GM23338 (cell line): ENCODE results near the gene HNRNPM. TPM values are rescaled to one million over a fixed set of nuclear protein-coding genes. Genes with fewer than 3 reads are reported as not detected.

Experiments
- ATAC-seq: fragments of 200-7000 bp; cut with Tn5 transposase; 3 replicates; pipeline ENCODE4 v1.9.1; 2020
- DNase-seq: peaks from one replicate; pipeline ENCODE4 v3.0.0-alpha.2; 2015; ENCODE audit warnings: low spot score
- H2AFZ ChIP-seq: fragments of 200-600 bp; sonication (generic); 2 replicates; pipeline ENCODE4 v1.8.0; 2016; ENCODE audit warnings: antibody characterized with exemption, mild to moderate bottlenecking, moderate library complexity
- H3F3A ChIP-seq: fragments of 200-600 bp; sonication (generic); replicated peaks from 2 replicates; pipeline ENCODE4 v1.8.0; 2017; ENCODE audit warnings: antibody characterized with exemption, mixed run types, low read depth
- H3K27ac ChIP-seq: fragments of 200-600 bp; sonication (generic); 2 replicates; pipeline ENCODE4 v1.6.1; 2016; ENCODE audit warnings: low read depth
- H3K27me3 ChIP-seq: fragments of 200-600 bp; sonication (generic); 2 replicates; pipeline ENCODE4 v1.8.0; 2016; ENCODE audit warnings: mild to moderate bottlenecking, mixed run types, moderate library complexity; ENCODE audit not compliant: insufficient read depth
- H3K36me3 ChIP-seq: fragments of 200-600 bp; sonication (generic); 2 replicates; pipeline ENCODE4 v1.8.0; 2016; ENCODE audit warnings: mild to moderate bottlenecking; ENCODE audit not compliant: insufficient read depth
- H3K4me1 ChIP-seq: fragments of 200-600 bp; sonication (generic); 2 replicates; pipeline ENCODE4 v1.8.0; 2016; ENCODE audit warnings: mild to moderate bottlenecking, moderate library complexity; ENCODE audit not compliant: insufficient read depth
- H3K4me2 ChIP-seq: fragments of 200-600 bp; sonication (generic); 2 replicates; pipeline ENCODE4 v1.7.1; 2017; ENCODE audit warnings: mixed run types
- H3K4me3 ChIP-seq: fragments of 200-600 bp; sonication (generic); 2 replicates; pipeline ENCODE4 v1.6.1; 2016; ENCODE audit warnings: mixed run types
- H3K79me2 ChIP-seq: fragments of 200-600 bp; sonication (generic); replicated peaks from 2 replicates; pipeline ENCODE4 v1.8.0; 2017; ENCODE audit warnings: mild to moderate bottlenecking; ENCODE audit not compliant: insufficient read depth
- H3K9me2 ChIP-seq: fragments of 200-600 bp; sonication (generic); 2 replicates; pipeline ENCODE4 v1.8.0; 2017; ENCODE audit not compliant: insufficient read depth
- H4K20me1 ChIP-seq: fragments of 200-600 bp; sonication (generic); replicated peaks from 2 replicates; pipeline ENCODE4 v1.8.0; 2017; ENCODE audit warnings: mild to moderate bottlenecking; ENCODE audit not compliant: insufficient read depth
- H3K27ac Mint-ChIP-seq: 2 replicates; pipeline ENCODE4 v1.8.0; 2020; ENCODE audit warnings: inconsistent platforms, mild to moderate bottlenecking, moderate library complexity, mixed read lengths
- H3K27me3 Mint-ChIP-seq: 3 replicates; pipeline ENCODE4 v1.8.0; 2022; ENCODE audit warnings: low read depth, mild to moderate bottlenecking, moderate library complexity, mixed read lengths, inconsistent platforms; ENCODE audit not compliant: insufficient read depth, poor library complexity
- H3K36me3 Mint-ChIP-seq: 3 replicates; pipeline ENCODE4 v1.8.0; 2021; ENCODE audit warnings: low read depth, mild to moderate bottlenecking, inconsistent platforms, moderate library complexity, mixed read lengths
- H3K4me1 Mint-ChIP-seq: 3 replicates; pipeline ENCODE4 v1.8.0; 2020; ENCODE audit warnings: mild to moderate bottlenecking, inconsistent platforms, mixed read lengths
- H3K4me3 Mint-ChIP-seq: 3 replicates; pipeline ENCODE4 v1.8.0; 2021; ENCODE audit warnings: moderate library complexity, mild to moderate bottlenecking, inconsistent platforms, mixed read lengths
- H3K9me3 Mint-ChIP-seq: 3 replicates; pipeline ENCODE4 v1.8.0; 2020; ENCODE audit warnings: moderate library complexity, mild to moderate bottlenecking, inconsistent platforms, mixed read lengths
- CREB1 ChIP-seq: fragments of 250-450 bp; sonication (Bioruptor Pico); IDR thresholded peaks from 2 replicates; pipeline ENCODE4 v1.5.0; 2020; ENCODE audit warnings: low read depth, mild to moderate bottlenecking, moderate library complexity
- CTCF ChIP-seq, 2 experiments: fragments of 200-600 bp in 1 of 2; sonication (generic) in 1 of 2; conservative IDR thresholded peaks; 2 replicates each; pipeline versions ENCODE4 v1.5.1 to v1.6.1; 2016 to 2017; ENCODE audit warnings: antibody characterized with exemption in 2 of 2, low read depth in 2 of 2, mild to moderate bottlenecking in 2 of 2, moderate library complexity in 1 of 2
- ETS1 ChIP-seq: IDR thresholded peaks from 2 replicates; pipeline ENCODE4 v1.6.1; 2016; ENCODE audit warnings: antibody characterized with exemption
- EZH2 ChIP-seq: fragments of 200-600 bp; sonication (generic); IDR thresholded peaks from one replicate; pipeline ENCODE4 v1.8.0; 2017; ENCODE audit warnings: antibody characterized with exemption, mild to moderate bottlenecking, low read depth; ENCODE audit not compliant: unreplicated experiment
- EZH2phosphoT487 ChIP-seq: fragments of 200-600 bp; sonication (generic); IDR thresholded peaks from one replicate; pipeline ENCODE4 v1.8.1; 2018; ENCODE audit warnings: antibody characterized with exemption; ENCODE audit not compliant: unreplicated experiment
- JUNB ChIP-seq: IDR thresholded peaks from one replicate; pipeline ENCODE4 v1.6.1; 2016; ENCODE audit warnings: antibody characterized with exemption; ENCODE audit not compliant: unreplicated experiment
- NANOG ChIP-seq: IDR thresholded peaks from 2 replicates; pipeline ENCODE4 v1.6.1; 2016; ENCODE audit warnings: antibody characterized with exemption, borderline replicate concordance
- POLR2AphosphoS5 ChIP-seq: IDR thresholded peaks from 2 replicates; pipeline ENCODE4 v1.6.1; 2016; ENCODE audit warnings: antibody characterized with exemption, low read depth
- STAT1 ChIP-seq: IDR thresholded peaks from one replicate; pipeline ENCODE4 v1.6.1; 2016; ENCODE audit warnings: antibody characterized with exemption; ENCODE audit not compliant: unreplicated experiment
- ZNF114 ChIP-seq: fragments of 250-450 bp; sonication (Bioruptor Pico); IDR thresholded peaks from 2 replicates; pipeline ENCODE4 v1.5.0; 2020; ENCODE audit warnings: mild to moderate bottlenecking, moderate library complexity
- ZNF331 ChIP-seq: fragments of 250-450 bp; sonication (Bioruptor Pico); IDR thresholded peaks from 2 replicates; pipeline ENCODE4 v1.5.0; 2020; ENCODE audit warnings: low read depth, mild to moderate bottlenecking, moderate library complexity
- polyA plus RNA-seq: library from polyadenylated mRNA; unstranded; fragments of >200 nt; fragmentation: Nextera tagmentation; extraction: Ambion mirVana; gene quantifications from 2 replicates; pipeline ENCODE4 v1.2.1, GENCODE V29; 2016
- total RNA-seq: library from RNA; depleted of rRNA; stranded (reverse); fragments of >200 nt; shearing (Covaris generic); gene quantifications from 2 replicates; pipeline ENCODE4 v1.2.3, GENCODE V29; 2014

The HNRNPM gene
- total and polyA plus RNA-seq, 2 experiments from 2014 or later = 291 to 389 TPM

GRCh38 chr19:8462571-8462970 lies 17.8 kb downstream of the HNRNPM start:
- Histone ChIP-seq H2AFZ (no peak overlapping the region), H3K4me1 (peaks cover 40% of the 10 kb centered on the region), H3K27ac (peak overlapping the region; percentile 52; the same call in 1 of the 2 replicates), H3K4me2 (no peak overlapping the region), H3F3A (peaks cover 38% of the 10 kb centered on the region), H3K4me3 (no peak overlapping the region), H3K36me3 (peaks cover 46% of the 10 kb centered on the region), H3K27me3 (no peaks in the 10 kb centered on the region), H4K20me1 (peaks cover 84% of the 10 kb centered on the region), H3K79me2 (peaks cover 100% of the 10 kb centered on the region), H3K9me2 (no peaks in the 10 kb centered on the region)
- DNase-seq (no peak), ATAC-seq (no peak)
- TF ChIP-seq ZNF331 = no peak
- no peak for TF ChIP-seq STAT1
- TF ChIP-seq EZH2 = no peak
- H3K4me3 Mint-ChIP-seq = no peak overlapping the region
- H3K9me3 Mint-ChIP-seq = no peaks in the 10 kb centered on the region
- H3K27ac Mint-ChIP-seq = no peak overlapping the region
- H3K4me1 Mint-ChIP-seq = peaks cover 53% of the 10 kb centered on the region
- H3K36me3 Mint-ChIP-seq = peaks cover 81% of the 10 kb centered on the region
- no peaks in the 10 kb centered on the region for H3K27me3 Mint-ChIP-seq

GRCh38 chr19:8463365-8463764 lies 18.6 kb downstream of the HNRNPM start:
- Histone ChIP-seq H3K4me3 (no peak overlapping the region), H3K4me2 (no peak overlapping the region), H3F3A (peaks cover 41% of the 10 kb centered on the region), H3K9me2 (no peaks in the 10 kb centered on the region), H3K27ac (0 out of 2 replicates have a peak overlapping the region, but pooled peaks have one; percentile 34), H2AFZ (no peak overlapping the region), H3K79me2 (peaks cover 100% of the 10 kb centered on the region), H3K36me3 (peaks cover 54% of the 10 kb centered on the region), H3K27me3 (no peaks in the 10 kb centered on the region), H3K4me1 (peaks cover 32% of the 10 kb centered on the region), H4K20me1 (peaks cover 82% of the 10 kb centered on the region)
- ATAC-seq = no peak
- Mint-ChIP-seq H3K36me3 (peaks cover 81% of the 10 kb centered on the region), H3K27me3 (peaks cover 2% of the 10 kb centered on the region), H3K27ac (no peak overlapping the region), H3K9me3 (no peaks in the 10 kb centered on the region), H3K4me3 (no peak overlapping the region), H3K4me1 (peaks cover 45% of the 10 kb centered on the region)
- TF ChIP-seq EZH2 = no peak
- no peak for TF ChIP-seq STAT1
- no peak for TF ChIP-seq EZH2phosphoT487
- no peak for TF ChIP-seq CREB1 (CRISPR knock-in tag)
- TF ChIP-seq CTCF (conservative IDR thresholded peaks at IDR 0.05; ENCODE audit: low read depth in 2 of 2) = no peak
- no peak for TF ChIP-seq NANOG
- no peak for TF ChIP-seq ETS1
- no peak for TF ChIP-seq ZNF114 (CRISPR knock-in tag)
- no peak for TF ChIP-seq ZNF331
- TF ChIP-seq POLR2AphosphoS5 = no peak
- TF ChIP-seq JUNB = no peak
- no peak for DNase-seq
